SH-SY5Y (cell line): ENCODE measurements around the gene OR6J1.

Experiments
- GATA2 ChIP-seq: IDR thresholded peaks from 2 replicates; pipeline ENCODE4 v1.6.1; 2011; ENCODE audit warnings: mild to moderate bottlenecking, low read depth, low read length
- GATA3 ChIP-seq: IDR thresholded peaks from 2 replicates; pipeline ENCODE4 v1.6.1; 2011; ENCODE audit warnings: low read depth, mild to moderate bottlenecking, low read length, moderate library complexity

DNA sequence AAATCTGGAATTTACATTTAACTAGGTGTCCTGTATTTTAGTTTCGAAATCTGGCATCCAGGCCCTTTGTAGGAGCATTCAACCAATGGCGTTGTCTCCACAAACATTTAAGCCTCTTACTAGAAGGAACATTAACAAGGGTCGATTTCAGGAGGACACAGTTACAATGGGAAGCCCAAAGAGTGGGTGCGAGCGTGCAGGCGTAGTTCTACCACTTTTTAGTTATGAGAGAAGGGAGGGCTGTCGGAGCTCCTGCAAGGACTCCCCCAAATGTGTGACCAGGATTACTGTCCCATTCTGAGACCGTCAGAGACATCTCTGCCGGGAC is 46.4 kb downstream of the OR6J1 start:
- TF ChIP-seq GATA3 (no peak), GATA2 (no peak)
